NCI-H1105 (cell line): ENCODE data around the gene CIAPIN1.

ENCODE experiments used
- DNase-seq: peaks from one replicate; lab custom pipeline; 2025; lab: John Stamatoyannopoulos, UW

Gene CIAPIN1

DNA sequence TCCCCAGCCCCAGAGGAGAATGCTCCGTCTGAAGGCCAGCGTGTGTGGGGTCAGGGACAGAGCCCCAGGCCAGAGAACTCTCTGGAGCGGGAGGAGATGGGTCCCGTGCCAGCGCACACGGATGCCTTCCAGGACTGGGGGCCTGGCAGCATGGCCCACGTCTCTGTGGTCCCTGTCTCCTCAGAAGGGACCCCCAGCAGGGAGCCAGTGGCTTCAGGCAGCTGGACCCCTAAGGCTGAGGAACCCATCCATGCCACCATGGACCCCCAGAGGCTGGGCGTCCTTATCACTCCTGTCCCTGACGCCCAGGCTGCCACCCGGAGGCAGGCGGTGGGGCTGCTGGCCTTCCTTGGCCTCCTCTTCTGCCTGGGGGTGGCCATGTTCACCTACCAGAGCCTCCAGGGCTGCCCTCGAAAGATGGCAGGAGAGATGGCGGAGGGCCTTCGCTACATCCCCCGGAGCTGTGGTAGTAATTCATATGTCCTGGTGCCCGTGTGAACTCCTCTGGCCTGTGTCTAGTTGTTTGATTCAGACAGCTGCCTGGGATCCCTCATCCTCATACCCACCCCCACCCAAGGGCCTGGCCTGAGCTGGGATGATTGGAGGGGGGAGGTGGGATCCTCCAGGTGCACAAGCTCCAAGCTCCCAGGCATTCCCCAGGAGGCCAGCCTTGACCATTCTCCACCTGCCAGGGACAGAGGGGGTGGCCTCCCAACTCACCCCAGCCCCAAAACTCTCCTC lies 64.5 kb downstream of the CIAPIN1 start:
- DNase-seq: no peak

DNA sequence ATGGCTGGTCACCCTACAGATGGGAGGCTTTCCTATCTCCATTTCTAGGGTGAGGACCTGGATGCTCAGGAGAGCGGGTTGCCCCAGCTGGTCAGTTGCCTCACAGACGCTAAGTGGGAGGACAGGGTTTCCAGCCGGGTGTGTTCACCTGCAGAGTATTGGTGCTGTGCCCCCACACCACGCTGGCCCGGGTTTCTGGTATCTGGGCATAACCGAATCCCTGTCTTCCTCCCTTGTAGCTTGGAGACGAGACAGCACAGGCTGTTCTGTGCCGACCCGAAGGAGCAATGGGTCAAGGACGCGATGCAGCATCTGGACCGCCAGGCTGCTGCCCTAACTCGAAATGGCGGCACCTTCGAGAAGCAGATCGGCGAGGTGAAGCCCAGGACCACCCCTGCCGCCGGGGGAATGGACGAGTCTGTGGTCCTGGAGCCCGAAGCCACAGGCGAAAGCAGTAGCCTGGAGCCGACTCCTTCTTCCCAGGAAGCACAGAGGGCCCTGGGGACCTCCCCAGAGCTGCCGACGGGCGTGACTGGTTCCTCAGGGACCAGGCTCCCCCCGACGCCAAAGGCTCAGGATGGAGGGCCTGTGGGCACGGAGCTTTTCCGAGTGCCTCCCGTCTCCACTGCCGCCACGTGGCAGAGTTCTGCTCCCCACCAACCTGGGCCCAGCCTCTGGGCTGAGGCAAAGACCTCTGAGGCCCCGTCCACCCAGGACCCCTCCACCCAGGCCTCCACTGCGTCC lies 65.2 kb downstream of the CIAPIN1 start:
- DNase-seq: no peak

DNA sequence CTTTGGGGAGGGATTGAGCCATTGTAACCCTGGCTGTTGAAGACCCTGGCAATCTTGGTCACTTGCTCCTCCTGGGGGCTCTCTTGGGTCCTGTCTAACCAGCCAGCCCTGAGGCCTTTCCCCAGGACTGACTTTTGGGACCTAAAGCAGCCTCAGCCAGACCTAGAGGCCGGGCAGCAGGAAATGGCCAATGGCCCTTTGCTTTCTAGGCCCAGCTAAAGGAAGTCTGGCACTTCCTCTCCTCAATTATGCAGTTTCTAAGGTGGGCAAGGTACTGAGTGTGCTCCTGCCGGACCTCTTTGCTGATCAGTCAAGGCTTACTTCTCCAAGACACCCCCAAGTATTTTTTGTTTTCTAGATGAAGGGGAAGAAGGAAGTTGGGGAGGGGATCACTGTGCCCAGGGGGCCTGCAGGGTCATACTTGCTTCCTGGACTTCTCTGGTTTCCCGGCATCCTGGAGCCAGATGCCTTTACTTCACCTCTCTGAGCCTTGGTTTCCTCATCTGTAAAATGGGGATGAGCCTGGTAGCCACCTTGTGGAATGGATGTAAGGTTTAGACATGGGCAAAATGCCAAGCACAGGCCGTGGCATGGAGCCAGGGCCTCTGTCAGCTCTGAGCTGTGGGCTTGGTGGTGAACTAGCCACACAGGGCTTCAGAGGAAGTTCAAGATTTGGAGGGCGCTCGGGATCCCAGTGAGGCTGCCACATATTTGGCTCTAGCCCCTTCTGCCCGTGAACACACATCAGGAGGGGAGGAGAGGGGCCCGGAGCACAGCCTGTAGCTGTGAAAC lies 66.3 kb downstream of the CIAPIN1 start:
- no peak for DNase-seq

DNA sequence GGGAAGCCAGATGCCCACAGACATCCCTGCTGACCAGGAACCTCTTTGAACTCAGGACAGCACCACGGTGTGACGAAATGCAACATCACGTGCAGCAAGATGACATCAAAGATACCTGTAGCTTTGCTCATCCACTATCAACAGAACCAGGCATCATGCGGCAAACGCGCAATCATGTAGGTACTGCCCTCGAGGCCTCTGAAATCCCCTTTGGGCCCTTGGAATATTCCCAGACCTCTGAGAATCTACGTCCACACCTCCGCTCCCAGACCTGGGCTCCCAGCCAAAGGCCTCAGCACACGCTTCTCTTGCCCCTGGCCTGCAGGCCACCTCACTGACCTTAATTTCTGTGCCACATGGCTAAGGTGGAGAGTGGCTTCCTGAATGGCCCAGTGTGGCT lies 67.6 kb downstream of the CIAPIN1 start:
- no peak for DNase-seq
